HG02943 (cell line): ENCODE data around the gene RAB33B.
"Not testable (repeated sequence)": the region's sequence is repeated elsewhere in the genome, so short reads cannot be mapped to it uniquely, and the experiment has no call there.

Experiments
- ATAC-seq: cut with Tn5 transposase; IDR thresholded peaks from one replicate; pipeline ENCODE4 v1.9.1; 2021; ENCODE audit warnings: mild to moderate bottlenecking, low read depth, moderate library complexity; ENCODE audit not compliant: unreplicated experiment

Gene RAB33B

GRCh38 chr4:139454111-139455045 lies at the start of gene RAB33B:
Gene RAB33B (plus strand): TSS chr4:139454121. CDS start chr4:139454196, 75 bp downstream.
- ATAC-seq, result peak; percentile 3

DNA sequence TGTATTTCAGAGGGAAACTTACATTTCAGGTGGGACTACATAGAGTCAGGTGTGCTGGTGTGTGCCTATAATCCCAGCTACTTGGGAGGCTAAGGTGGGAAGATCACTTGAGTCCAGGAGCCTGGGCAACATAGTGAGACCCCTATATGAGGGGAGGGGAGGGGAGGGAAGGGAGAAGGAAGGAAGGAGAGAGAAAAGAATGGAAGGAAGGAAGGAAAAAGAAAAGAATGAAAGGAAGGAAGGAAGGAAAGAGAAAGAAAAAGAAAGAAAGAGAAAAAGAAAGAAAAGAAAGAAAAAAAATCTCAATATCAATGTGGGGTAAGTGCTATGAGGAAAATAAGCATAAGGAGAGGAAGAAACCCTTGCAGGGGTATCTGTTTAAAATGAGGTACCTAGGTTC lies 43.6 kb upstream of the RAB33B start:
- ATAC-seq, result no peak

DNA sequence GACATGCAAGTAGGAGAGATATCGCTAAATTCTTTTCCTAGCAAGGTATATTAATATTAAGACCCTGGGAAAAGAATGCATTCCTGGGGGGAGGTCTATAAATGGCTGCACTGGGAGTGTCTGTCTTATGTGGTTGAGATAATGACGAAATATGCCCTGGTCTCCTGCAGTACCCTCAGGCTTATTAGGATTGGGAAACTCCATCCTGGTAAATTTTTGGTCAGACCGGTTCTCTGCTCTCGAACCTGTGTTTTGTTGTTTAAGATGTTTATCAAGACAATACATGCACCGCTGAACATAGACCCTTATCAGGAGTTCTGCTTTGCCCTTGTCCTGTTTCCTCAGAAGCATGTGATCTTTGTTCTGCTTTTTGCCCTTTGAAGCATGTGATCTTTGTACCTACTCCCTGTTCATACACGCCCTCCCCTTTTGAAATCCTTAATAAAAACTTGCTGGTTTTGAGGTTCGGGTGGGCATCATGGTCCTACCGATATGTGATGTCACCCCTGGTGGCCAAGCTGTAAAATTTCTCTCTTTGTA lies 39.2 kb upstream of the RAB33B start:
- ATAC-seq, result not testable (repeated sequence)

DNA sequence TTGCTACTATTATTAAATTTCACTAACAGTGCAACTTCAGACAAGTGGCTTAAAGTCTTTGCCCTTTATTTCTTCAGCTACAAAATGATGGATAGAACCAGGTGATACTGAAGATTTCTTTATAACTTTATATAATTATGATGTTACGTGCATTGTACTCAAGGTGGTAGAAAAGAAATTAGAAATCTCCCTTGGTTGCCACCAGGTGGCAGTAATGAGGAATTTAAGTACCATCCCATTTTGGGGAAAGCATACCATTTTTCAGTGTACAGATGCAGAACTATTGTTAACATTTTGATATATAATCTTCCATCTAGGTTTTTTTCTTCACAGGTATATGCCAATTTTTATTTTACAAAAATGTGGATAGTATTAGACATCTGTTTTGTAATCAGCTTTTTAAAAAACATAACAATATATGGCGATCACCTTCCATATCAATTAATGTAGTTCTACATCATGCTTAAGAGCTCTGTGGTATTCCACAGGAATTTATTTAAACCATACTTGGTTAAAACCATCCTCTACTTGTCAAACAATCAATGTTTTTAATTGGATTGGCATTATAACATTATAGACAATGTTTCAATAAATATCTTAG lies 37.7 kb upstream of the RAB33B start:
- no peak for ATAC-seq

GRCh38 chr4:139419388-139419914 lies 34.5 kb upstream of the RAB33B start:
- ATAC-seq, result no peak

DNA sequence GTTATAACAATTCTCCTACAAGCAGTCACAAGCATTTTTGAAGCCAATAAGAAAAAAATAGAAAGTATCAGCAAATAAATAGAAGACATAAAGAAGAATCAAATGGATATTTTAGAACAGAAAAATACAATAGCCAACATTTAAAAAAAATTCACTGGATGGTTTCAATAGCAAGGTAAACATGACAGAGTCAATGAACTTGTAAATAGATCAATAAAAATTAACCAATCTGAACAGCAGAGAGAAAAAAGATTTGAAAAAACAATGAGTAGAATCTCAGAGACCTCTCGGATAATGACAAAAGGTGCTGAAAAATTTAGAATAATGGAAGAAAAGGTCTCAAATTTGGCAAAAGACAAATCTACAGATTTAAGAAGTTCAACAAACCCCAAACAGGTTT lies 33.3 kb upstream of the RAB33B start:
- no peak for ATAC-seq

GRCh38 chr4:139436122-139436521 lies 17.8 kb upstream of the RAB33B start:
- ATAC-seq, result no peak

- ATAC-seq, result no peak
Observed at GRCh38 chr4:139438141-139438540, 15.8 kb upstream of the RAB33B start.

DNA sequence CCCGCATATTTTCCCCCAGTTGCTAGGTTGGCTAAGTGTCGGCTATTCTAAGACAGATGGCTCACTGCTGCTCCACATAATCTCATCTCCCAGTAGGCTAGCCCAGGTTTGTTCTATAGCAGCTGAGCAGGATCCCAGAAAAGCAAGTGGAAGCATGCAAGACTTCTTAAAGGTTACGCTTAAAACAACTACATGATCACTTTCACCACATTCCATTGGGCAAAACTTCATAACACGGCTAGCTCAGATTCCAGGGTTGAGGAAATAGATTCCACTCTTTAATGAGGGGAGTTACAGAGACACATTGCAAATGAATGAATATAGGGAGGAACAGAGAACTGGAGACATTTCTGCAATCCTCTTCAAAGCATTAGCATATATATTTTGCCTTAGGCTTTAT lies 12.9 kb upstream of the RAB33B start:
- ATAC-seq, result no peak

- no peak for ATAC-seq
Observed at GRCh38 chr4:139443661-139444060, 10.3 kb upstream of the RAB33B start.

DNA sequence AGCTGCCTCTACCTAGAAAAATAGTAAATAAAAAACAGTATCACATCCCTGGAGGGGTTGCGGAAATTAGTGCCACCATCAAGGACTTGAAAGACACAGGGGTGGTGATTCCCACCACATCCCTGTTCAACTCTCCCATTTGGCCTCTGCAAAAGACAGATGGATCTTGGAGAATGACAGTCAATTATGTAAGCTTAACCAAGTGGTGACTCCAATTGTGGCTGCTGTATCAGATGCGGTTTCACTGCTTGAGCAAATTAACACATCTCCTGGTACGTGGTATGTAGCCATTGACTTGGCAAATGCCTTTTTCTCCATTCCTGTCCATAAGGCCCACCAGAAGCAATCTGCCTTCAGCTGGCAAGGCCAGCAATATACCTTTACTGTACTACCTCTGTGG lies 9.0 kb upstream of the RAB33B start:
- not testable (repeated sequence) for ATAC-seq

GRCh38 chr4:139447078-139447477 lies 6.8 kb upstream of the RAB33B start:
- not testable (repeated sequence) for ATAC-seq

DNA sequence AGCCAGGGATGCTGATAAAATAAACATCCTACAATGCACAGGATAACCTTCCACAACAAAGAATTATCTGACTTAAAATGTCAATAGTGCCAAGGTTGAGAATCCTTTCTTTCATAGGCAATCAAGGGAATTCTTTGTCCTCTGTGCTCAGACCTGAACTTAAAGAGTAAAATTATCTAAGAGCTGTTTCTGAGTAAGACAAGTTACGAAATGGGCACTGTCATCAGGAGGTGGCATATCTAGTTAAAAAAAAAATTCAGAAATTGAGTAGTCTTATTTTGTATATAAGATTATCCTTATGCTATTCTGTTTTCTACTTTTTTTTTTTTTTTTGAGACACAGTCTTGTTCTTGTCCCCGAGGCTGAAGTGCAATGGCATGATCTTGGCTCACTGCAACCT lies 3.3 kb upstream of the RAB33B start:
- no peak for ATAC-seq

DNA sequence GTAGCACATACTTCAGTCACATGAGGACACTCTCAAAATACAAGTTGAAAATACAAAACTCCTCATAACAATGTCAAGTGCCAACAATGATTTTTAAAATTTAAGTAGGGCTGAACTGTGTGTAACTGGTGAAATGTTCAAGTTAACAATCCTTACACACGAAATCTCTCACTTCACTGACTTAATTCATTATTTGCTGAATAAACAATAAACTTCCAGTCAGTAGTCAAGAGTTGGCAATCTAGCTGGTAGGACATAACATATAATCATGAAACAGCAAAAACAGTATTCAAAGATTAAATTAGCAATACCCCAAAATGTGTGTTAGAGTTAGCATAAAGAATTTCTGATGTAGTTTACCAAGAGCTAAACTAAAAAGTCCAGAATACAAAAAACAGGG lies 1.9 kb upstream of the RAB33B start:
- no peak for ATAC-seq

GRCh38 chr4:139453041-139453370 lies 915 bp upstream of the RAB33B start:
- peak; percentile 46 for ATAC-seq

DNA sequence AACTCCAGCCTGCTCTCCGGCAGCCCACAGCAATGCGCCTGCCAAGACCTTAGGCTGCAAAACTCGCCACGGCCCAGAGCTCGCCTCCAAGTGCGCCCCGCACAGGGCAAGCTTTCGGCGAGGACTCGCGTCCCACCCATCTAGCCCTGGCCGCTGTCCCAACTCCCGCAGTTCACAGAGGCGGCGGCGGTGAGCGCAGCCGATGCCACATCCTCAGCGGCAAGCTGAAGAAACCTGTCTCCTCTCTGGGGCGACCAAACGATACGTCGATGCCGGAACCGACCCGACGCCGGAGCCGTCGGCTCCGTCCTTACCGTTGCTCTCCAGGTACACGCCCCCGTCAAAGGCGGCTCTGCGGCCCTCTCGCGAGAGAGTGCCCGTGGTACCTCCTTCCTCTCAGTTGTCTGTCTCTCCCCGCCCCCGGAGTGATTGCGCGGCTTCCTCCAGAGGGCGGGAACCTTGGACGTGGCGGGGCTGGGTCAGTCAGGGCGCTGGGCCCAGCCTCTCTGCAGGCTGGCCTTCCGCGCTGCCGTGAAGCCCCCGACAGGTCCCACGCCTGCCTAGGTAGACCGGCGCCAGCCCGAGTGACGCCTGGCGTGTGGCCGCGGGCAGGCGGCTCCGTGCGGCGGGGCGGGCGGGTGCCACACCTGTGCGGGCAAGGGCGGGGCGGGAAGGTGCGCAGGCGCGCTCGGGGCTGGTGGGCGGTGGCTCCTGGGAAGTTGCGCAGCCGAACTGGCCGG lies 380 bp upstream of the RAB33B start:
- peak; percentile 91 for ATAC-seq

- no peak for ATAC-seq
Observed at GRCh38 chr4:139455126-139455538, 1.2 kb downstream of the RAB33B start.

DNA sequence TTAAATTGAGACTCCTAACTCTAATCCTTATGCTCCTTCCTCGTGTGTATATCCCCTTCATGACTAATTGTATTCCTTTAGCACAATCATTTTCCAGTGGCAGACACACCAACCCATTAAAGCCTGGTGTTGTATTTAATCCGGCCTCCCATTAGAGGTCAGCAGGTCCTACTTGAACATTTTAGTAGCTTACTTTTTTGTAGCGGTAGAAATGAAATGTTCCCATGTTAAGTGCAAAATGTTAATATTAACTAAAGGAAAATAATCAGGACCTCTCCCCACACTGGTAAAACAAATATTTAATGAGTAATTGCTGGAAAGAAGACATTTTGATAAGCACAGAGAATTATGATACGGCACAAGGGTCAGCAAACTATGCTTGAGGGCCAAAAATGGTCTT lies 3.4 kb downstream of the RAB33B start:
- no peak for ATAC-seq

DNA sequence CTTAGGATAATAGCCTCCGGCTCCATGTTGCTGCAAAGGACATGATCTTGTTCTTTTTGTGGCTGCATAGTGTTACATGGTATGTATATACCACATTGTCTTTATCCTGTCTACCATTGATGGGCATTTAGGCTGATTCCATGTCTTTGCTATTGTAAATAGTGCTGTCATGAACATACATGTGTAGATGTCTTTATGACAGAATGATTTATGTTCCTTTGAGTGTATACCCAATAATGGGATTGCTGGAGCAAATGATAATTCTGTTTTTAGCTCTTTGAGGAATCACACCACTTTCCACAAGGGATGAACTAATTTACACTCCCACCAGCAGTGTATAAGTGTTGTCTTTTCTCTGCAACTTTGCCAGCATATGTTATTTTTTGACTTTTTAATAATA lies 4.6 kb downstream of the RAB33B start:
- no peak for ATAC-seq

- no peak for ATAC-seq
Observed at GRCh38 chr4:139458999-139459398, 5.1 kb downstream of the RAB33B start.

DNA sequence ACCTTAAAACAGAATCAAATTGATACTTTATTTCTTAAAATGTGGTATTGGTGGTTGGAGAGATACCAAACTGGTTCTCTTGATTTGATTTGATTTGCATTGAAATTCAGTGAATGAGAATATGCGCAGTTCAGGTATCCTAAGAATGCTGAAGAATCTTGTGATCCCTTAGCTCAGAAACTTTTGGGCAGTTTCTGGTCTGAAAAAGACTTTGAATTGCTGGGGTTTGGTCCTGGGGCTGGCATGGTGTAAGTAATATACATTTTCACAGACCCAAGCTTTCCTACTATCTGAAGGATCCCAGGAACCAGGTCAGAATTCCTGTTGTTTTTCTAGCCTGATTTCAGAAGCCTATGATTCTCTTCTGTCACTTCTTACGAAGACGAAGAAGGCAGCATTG lies 6.6 kb downstream of the RAB33B start:
- ATAC-seq, result no peak
